GM18511 (cell line): Measurements from ENCODE around the gene TSPEAR.
"Not testable (repeated sequence)": the region's sequence is repeated elsewhere in the genome, so short reads cannot be mapped to it uniquely, and the experiment has no call there.

Experiments
- ATAC-seq: cut with Tn5 transposase; IDR thresholded peaks from one replicate; pipeline ENCODE4 v1.9.1; 2021; ENCODE audit warnings: mild to moderate bottlenecking, moderate library complexity; ENCODE audit not compliant: unreplicated experiment

Gene TSPEAR

DNA sequence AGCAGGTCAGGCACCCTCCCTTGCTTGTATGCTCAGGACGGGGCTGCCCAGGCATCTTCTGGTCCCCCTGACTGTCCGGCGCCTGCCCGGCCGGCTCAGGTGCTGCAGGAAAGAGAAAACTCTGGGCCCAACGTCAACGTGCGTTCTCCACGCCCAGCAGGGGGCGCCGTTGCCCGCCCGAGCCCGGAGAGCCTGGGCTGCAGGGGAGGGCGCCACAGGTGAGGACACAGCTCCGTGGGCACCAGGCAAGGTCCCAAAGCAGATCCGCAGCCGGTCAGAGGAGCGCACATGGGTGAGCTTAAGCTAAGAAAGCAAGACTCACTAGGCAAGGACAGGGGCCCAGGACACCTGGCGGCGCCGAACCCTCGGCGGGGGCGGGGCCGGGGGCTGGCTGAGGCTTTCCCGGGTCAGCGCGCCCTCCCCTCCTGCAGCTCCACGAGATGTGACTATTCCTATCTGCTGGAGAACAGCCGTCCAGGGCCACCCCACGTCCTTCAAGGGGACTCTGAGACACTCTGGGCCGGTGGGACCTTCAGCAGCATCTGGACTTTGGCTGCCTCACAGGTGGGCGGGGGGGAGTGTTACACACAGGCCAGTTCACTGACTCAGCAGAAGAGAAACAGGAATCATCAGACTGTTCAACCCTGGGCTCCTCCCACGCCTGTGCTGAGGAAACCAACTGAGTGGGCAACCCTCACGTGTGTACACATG, 200.7 kb downstream of the TSPEAR start:
- no peak for ATAC-seq

DNA sequence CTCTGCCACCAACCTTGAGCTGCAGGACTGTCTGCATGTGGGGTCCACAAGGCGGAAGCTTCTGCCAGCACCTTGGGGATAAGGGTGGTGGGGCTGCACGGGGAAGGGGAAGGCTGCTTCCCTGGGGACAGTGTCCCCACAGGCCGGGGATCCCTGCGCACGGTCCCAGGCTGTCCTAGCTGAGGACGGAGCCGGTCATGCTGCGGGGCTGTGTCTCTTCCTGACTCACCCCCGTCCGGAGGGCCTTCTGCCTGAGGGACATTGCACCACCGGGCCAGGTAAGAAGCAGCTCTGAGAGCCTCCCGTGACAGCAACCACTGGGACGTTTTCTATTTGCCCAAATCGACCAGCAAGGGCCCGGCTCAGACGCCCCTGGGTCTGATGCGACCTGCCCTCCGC, 201.3 kb downstream of the TSPEAR start:
- no peak for ATAC-seq

GRCh38 chr21:44509539-44509938, 201.8 kb downstream of the TSPEAR start:
- no peak for ATAC-seq

GRCh38 chr21:44508711-44509445, 202.5 kb downstream of the TSPEAR start:
- ATAC-seq = no peak

GRCh38 chr21:44508426-44508710, 203.0 kb downstream of the TSPEAR start:
- ATAC-seq = no peak

DNA sequence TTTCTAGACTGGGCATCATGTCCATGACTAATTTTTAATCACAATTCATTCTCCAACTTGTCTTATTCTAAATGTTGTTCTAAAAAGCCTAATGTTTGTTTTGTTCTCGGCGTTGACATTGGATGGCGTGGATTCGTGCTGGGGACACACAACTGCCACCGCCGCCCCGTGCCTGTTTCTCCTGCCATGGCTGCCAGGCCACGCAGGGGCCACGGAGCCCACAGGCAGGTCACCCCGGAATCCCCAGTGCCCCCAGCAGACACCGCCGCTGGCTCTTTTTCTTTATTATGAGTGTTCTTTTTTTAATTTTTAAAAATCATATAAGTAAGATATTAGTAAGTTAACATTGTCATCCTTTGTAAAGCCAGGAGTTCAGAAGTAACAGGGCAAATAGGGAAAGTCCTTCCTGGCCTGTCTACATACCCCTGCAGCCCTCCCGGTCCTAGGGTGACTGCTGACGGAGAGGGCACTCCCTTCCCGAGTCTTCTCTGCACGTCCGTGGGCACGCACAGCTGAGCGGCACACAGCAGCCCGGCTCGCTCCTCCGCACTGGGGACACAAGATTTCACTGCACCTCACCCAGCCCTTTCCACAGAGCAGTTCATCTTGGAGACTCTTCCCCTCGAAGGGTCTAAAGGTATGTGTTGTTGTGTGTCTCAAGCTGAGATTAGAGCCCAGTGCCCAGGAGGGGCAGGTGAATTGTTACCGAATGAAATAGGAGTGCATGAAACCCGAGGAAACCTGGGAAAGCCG, 203.5 kb downstream of the TSPEAR start:
- no peak for ATAC-seq

- ATAC-seq = no peak
Observed at GRCh38 chr21:44506279-44507255, 204.8 kb downstream of the TSPEAR start.

- ATAC-seq = no peak
Observed at GRCh38 chr21:44505673-44506278, 205.6 kb downstream of the TSPEAR start.

GRCh38 chr21:44503901-44504399, 207.4 kb downstream of the TSPEAR start:
- ATAC-seq = no peak

DNA sequence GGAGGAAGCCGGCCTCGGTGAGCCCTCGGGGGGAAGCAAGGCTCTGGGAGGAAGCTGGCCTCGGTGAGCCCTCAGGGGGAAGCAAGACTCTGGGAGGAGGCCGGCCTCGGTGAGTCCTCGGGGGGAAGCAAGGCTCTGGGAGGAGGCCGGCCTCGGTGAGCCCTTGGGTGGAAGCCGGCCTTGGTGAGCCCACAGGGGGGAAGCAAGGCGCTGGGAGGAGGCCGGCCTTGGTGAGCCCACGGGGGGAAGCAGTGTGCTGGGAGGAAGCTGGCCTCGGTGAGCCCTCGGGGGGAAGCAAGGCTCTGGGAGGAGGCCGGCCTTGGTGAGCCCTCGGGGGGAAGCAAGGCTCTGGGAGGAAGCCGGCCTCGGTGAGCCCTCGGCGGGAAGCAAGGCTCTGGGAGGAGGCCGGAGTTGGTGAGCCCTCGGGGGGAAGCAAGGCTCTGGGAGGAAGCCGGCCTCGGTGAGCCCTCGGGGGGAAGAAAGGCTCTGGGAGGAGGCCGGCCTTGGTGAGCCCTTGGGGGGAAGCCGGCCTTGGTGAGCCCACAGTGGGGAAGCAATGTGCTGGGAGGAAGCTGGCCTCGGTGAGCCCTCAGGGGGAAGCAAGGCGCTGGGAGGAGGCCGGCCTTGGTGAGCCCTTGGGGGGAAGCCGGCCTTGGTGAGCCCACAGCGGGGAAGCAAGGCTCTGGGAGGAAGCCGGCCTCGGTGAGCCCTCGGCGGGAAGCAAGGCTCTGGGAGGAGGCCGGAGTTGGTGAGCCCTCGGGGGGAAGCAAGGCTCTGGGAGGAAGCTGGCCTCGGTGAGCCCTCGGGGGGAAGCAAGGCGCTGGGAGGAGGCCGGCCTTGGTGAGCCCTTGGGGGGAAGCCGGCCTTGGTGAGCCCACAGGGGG, 208.1 kb downstream of the TSPEAR start:
- not testable (repeated sequence) for ATAC-seq

GRCh38 chr21:44502171-44502958, 209.0 kb downstream of the TSPEAR start:
- no peak for ATAC-seq

- ATAC-seq = no peak
Observed at GRCh38 chr21:44500111-44500510, 211.3 kb downstream of the TSPEAR start.

- no peak for ATAC-seq
Observed at GRCh38 chr21:44499631-44500030, 211.7 kb downstream of the TSPEAR start.

GRCh38 chr21:44499211-44499560, 212.2 kb downstream of the TSPEAR start:
- no peak for ATAC-seq

- no peak for ATAC-seq
Observed at GRCh38 chr21:44498280-44499210, 212.8 kb downstream of the TSPEAR start.

- no peak for ATAC-seq
Observed at GRCh38 chr21:44497703-44498126, 213.7 kb downstream of the TSPEAR start.
